ES-I3 (cell line): ENCODE data around the gene SLC6A17.

Experiments
- H3K36me3 ChIP-seq: 2 replicates; pipeline ENCODE4 v1.6.1; 2013; ENCODE audit warnings: mild to moderate bottlenecking, low read length, control low read depth, moderate library complexity; ENCODE audit not compliant: insufficient read depth
- H3K4me1 ChIP-seq: 2 replicates; pipeline ENCODE4 v1.6.1; 2013; ENCODE audit warnings: mild to moderate bottlenecking, control low read depth, low read length; ENCODE audit not compliant: insufficient read depth
- H3K9ac ChIP-seq: 2 replicates; pipeline ENCODE4 v1.6.1; 2013; ENCODE audit warnings: low read depth, mild to moderate bottlenecking, low read length, moderate library complexity
- H3K9me3 ChIP-seq: 2 replicates; pipeline ENCODE4 v1.6.1; 2013; ENCODE audit warnings: mild to moderate bottlenecking, low read length, moderate library complexity; ENCODE audit not compliant: control insufficient read depth, insufficient read depth

Gene SLC6A17

DNA sequence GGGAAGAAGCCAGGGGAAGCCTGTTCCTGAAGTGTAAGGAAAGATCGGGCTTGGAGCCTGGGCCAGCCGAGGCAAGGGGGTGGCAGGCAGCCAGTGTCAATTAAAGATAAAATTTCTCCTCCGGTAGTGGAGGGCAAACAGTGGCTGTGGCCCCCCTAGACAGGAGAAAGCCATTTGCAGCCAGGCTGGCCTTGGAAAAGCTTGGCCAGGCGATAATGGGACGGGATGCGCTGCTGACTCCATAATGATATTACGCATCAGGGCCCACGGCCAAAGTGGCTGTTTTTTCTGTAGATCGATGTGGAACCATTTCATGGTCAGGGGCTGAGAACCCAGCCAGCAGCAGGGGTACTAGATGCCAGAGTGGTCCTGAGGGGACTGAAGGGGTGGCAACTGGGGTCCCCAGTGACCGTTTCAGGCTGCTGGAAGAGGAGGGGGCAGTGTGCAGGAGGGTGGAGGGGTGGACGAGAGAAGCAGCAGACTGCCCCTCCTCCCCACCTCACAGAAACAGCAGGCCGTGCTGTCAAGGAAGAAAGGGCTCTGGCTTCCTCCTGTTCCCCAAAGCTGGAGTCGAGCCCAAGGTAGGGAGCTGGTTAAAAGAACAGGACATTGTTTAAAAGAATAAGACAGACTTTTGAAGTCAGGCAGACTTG is 85.0 kb downstream of the SLC6A17 start:
- Histone ChIP-seq H3K9me3 (no peaks in the 10 kb centered on the region), H3K36me3 (no peaks in the 10 kb centered on the region), H3K4me1 (peaks cover 3% of the 10 kb centered on the region; the same call in 1 of the 2 replicates), H3K9ac (no peak overlapping the region)

DNA sequence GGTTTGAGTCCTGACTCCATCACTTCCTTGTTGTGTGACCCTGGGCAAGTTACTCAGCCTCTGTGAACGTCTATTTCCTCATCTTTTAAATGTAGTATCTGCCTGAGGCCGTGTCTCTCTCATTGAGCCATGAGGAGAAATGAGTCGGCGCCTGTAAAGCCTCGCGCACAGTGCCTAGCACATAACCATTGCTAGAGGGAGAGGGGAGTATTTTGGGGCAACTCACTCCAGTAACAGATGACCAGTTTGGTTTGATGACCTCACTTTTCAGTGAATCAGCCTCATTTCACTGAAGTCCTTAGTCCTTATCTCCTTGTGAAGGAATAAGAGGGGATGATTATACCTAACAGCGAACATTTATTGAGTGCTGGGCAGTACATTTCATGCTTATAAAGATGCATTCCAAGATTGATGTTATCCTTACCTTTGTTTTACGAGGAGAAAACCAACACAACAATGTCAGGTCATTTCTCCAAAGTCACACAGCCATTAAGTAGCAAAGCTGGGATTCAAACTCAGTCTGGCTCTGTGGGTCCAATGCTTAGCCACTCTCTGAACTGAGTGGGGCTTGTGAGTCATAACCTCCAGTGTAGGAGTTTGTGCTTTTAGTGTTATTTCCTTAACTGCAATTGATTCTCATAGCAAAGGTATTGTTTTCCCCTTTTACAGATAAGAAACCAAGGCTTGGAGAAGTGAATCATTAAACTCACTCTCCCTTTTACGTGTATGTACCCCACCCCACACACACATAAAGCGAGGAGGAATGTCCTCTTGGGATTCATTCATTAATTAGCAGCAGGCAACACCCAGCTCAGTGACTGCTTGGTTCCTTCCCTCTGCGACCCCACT is 85.8 kb downstream of the SLC6A17 start:
- Histone ChIP-seq H3K9ac (no peak overlapping the region), H3K9me3 (no peaks in the 10 kb centered on the region), H3K36me3 (no peaks in the 10 kb centered on the region), H3K4me1 (peaks cover 3% of the 10 kb centered on the region; the same call in 1 of the 2 replicates)

DNA sequence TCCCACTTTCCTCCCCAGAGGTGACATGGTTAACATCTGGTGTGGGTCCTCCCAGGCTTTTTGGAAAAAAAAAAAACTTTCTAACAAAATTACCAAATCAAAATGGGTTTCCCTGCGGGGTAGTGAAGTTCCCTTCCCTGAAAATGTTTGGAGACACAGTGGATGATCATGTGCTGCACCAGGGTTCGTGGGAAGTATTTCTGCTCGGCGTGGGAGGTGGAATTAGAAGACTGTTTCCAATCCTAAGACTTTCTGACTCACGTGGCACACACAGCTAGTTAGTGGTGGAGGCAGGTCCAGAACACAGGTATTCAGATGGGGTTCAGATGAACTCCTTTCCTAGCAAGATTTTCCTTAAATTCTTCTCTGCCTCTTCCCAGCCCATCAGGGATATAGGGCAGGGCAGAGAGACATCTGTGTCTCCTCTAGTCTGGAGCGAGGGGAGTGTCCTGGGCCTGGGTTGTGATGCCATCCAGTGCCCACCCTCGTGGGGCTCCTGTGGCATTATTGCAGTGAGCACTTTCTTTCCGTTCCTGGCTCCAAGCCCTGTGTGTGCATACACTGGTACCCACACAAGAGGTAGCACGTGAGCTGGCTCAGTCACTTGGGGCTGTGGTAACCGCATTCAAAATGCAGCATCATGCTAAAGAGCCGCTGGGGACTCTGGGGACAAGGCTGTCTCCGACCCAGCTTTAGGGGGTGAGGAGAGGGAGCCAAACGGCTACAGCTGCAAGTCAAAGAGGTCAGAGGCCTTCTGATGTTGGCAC is 87.3 kb downstream of the SLC6A17 start:
- Histone ChIP-seq H3K36me3 (no peaks in the 10 kb centered on the region), H3K9me3 (no peaks in the 10 kb centered on the region), H3K9ac (no peak overlapping the region), H3K4me1 (peaks cover 14% of the 10 kb centered on the region)

DNA sequence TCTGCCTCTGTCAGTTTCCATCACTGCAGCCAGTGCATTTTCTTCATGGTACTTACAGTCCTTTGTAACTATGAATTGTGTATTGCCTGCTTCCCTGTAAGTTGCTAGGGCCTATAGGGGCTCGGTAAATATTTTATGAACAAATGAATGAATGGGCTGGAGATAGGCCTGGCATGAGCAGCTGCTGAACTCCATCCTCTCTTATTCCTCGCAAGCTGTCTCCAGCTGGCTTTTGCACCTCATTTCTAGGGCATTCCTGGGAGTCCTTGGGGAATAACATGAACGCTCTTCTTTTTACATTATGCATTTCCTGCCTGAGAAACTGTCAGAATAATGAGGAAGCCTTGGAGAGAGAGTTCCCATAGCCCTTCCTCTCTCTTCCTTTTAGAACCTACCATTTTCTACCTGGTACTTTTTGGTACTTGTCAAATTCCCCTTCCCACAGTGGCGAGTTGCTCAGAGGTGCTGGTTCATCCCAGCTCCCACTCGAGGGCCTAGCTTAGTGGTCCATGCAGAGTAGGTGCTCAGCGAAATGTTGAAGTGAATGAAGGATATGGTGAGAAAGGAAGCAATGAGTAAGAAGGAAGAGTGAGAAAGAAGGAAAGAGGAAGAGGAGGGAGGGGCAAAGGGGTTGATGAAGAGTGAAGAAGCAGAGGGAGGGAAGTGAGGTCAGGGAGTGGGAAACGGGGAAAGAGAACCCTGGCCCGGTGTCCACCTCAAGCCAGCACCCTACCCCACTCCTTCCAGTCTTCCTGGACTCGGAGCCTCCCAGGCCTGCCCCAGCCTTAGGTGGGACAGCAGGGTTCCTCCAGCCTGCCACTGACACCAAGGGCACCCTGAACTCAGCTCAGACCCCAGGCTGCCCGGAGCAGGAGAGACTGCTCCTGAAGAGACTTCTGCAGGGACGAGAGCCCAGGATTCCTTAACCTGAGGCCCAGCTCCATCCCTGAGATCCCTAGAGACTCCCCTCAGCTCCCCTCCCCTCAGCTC is 89.4 kb downstream of the SLC6A17 start:
- no peaks in the 10 kb centered on the region for H3K36me3 ChIP-seq
- no peak overlapping the region for H3K9ac ChIP-seq
- peaks cover 24% of the 10 kb centered on the region for H3K4me1 ChIP-seq
- H3K9me3 ChIP-seq = no peaks in the 10 kb centered on the region

DNA sequence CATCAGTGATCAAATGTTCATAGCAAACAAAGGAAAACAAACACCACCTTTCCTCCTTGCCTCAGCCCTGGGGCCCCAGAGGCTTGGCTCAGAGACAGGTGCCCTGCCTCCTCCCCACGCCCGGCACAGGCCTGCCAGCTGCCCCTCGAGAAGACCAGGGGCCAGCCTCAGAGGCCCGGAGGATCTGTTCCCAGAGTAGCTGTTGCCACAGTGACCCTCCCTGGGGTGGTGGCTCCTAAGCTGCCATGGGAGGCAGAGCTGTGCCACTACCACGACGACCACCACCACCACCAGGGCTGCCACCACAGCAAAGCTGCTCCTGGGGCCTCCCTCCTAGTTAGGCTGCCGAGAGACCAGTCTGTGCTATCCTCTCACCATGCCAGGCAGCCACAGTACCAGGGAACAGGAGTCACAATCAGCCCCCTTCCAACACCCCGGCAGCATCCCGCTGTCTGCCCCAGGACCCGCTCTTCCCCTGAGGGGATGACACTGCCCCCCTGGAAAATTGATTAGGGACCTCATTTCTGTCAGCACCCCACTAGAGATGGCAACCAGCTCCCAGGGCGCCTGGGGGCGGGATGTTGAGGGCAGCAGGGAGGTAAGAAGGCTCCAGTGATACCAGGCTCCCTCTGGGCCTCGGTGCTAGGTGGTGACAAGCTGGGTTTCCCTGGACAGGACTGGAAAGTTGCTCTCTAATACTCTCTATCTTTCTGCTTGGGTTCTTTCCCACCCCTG is 90.3 kb downstream of the SLC6A17 start:
- Histone ChIP-seq H3K36me3 (no peaks in the 10 kb centered on the region), H3K9me3 (no peaks in the 10 kb centered on the region), H3K4me1 (peaks cover 23% of the 10 kb centered on the region), H3K9ac (no peak overlapping the region)

DNA sequence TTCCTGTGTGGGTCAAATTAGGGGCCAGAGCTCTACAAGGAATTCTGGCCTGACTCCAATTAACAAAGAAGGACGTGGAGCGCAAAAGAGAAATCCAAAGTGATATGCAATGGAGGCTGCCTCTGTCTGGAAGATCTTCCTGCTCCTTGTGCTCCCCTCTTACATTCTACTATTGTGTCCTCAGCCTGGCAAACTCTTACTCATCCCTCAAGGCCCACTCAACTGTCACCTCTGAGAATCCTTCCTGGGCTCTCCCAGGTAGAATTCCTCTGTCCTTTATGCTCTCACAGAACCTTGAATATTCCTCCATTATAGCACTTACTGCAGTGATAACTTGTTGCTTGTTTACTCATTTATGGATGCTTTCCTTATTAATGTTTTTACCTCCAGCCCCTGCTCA is 91.2 kb downstream of the SLC6A17 start:
- H3K9ac ChIP-seq = no peak overlapping the region
- H3K9me3 ChIP-seq = no peaks in the 10 kb centered on the region
- H3K36me3 ChIP-seq = no peaks in the 10 kb centered on the region
- H3K4me1 ChIP-seq = peaks cover 23% of the 10 kb centered on the region

DNA sequence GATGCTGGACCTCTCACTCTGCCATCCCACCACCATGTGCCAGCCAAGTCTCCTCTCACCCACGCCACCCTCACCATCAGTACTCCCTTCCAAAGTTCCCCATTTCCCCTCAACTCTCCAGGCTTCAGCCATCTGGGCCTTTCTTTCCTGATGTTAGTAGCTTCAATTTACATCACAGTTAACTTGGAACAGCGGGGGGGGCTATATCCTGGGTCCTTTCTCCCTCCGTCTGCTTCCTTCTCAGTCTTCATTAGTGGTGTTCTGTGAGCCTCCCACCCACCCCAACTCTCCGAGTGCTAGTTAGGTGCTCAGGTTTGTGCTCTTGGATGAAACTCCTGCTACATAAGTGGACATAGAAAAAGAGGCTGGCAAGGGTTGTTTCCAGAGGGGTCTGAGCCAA is 91.8 kb downstream of the SLC6A17 start:
- Histone ChIP-seq H3K9ac (no peak overlapping the region), H3K36me3 (no peaks in the 10 kb centered on the region), H3K9me3 (no peaks in the 10 kb centered on the region), H3K4me1 (peaks cover 23% of the 10 kb centered on the region)

DNA sequence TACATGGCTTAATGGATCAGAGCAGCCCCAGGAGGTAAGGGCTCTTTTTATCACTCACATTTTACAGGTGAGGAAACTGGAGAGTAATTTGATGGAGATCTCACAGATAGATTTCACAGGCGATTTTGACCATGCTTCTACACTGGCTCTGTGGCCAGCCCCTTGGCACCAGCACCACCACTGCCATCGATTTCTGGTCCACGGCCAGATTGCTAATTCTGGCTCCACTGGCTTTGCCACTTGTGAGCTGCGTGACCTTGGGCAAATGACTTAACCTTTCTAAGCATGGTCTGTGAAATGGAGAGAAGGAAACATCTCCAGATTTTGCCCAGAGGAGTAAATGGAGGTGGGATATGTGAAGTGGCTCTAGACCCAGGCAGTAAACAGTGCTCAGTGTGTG is 92.4 kb downstream of the SLC6A17 start:
- H3K9me3 ChIP-seq = no peaks in the 10 kb centered on the region
- no peaks in the 10 kb centered on the region for H3K36me3 ChIP-seq
- H3K4me1 ChIP-seq = peaks cover 23% of the 10 kb centered on the region
- no peak overlapping the region for H3K9ac ChIP-seq

DNA sequence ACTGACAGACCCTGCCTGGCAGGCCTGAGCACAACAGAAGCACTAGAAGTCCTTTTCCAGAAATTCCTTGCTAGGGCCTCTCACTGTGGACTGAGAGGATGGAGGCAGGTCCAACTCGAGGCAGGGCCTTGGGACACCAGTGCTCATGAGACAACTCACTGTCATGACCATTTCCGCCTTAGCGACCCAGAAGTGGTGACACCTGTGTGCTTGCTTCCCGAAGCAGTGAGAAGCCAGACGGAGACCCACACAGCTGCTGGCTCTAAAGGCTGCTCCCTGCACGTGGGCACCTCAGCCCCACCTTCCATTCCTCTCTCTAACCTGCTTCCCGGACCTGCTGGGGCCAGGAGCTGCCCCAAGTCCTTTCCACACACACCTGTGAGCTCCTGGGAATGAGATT is 92.9 kb downstream of the SLC6A17 start:
- H3K9ac ChIP-seq = no peak overlapping the region
- no peaks in the 10 kb centered on the region for H3K9me3 ChIP-seq
- H3K4me1 ChIP-seq = peaks cover 23% of the 10 kb centered on the region
- H3K36me3 ChIP-seq = no peaks in the 10 kb centered on the region

DNA sequence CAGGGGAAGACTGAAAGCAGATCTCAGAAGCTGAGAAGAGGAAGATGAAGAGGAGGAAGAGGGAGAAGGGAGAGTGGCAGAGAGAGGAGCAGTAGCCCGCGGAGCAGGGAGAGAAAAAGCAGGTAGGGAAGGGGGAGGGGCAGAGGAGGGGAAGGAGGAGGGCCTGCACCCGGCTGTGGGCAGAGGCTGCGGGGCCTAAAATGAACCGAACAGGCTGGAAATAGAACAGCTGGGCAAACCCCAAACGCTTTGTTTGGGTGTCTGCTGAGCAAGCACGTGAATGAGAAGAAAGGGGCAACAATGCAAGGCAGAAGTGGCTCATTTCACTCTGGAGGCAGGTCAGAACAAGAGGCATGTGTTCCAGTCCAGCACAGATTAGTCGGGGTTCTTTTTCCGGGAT is 93.3 kb downstream of the SLC6A17 start:
- H3K9me3 ChIP-seq = no peaks in the 10 kb centered on the region
- H3K4me1 ChIP-seq = peaks cover 23% of the 10 kb centered on the region
- no peak overlapping the region for H3K9ac ChIP-seq
- no peaks in the 10 kb centered on the region for H3K36me3 ChIP-seq

DNA sequence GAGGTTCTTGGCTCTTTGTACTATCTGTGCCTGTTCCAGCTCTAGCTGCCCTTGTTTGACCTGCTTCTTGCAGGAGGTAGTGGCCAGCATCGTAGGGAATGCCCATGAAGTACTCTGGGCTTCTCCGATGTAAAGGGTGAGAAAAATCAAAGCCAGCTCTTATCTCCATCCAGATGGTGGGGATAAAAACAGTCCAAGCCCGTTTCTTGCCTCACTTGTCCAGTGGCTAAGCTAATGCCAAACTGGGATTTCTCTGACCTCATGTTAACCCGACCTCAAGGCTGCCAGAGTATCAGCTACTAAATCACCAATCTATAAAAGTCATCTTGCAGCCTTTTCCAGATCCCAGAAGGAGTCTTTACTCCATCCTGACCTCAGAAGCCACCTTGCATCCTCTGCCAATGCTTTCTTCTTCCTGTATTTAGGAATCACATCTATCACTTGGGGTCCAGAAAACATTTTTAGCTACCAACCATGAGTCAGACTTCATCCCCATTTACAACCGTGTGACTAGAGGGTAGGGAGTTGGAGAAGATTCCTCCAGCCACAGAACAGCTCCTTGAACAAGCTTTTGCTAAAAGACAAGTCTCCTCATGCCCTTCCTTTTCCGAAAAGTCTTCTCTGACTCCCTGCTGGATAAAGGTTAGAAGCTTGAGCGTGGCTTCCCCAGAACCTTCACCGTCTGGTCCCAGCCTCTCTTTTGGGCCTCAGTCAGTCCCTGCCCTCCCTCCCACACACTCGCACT is 95.8 kb downstream of the SLC6A17 start:
- Histone ChIP-seq H3K9me3 (no peaks in the 10 kb centered on the region), H3K9ac (no peak overlapping the region), H3K4me1 (peaks cover 23% of the 10 kb centered on the region), H3K36me3 (no peaks in the 10 kb centered on the region)

DNA sequence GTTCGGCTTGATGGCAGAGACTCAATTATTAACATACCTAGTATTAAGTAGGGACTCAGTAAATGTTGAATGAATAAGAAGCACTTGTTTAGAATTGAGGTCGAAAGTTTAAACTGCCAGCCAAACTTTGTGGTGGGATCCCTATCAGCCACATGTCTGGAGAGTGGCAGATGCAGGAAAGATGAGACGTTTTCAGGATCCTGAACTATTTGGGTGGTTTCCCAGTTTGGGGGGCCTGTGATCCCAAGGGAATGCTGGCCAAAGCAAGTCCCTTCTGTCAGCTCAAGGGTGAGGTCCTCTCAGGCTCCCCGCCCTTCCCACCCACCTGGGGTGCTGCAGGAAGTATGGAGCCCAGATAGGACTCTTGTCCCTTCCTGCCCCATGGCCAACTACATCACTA is 98.5 kb downstream of the SLC6A17 start:
- no peaks in the 10 kb centered on the region for H3K36me3 ChIP-seq

DNA sequence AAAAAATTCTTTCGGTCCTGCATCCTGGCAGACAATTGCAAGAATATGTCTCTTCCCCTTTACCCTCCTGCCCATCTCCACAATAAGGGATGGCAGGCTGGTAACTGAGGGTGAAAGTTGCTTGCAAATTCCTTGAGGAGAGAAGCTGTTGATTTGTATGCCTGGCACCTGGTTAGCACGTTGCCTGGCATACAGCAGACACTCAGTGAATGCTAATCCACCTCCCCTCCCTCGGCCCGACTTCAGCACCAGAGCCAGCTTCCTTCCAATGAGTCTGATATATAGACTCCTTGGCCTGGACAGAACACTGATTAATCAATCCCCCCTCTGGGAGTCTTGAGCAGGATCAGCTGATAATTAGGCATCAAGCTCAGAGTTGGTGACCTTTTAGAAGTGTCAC is 99.0 kb downstream of the SLC6A17 start:
- no peaks in the 10 kb centered on the region for H3K9me3 ChIP-seq
- no peaks in the 10 kb centered on the region for H3K4me1 ChIP-seq
- no peaks in the 10 kb centered on the region for H3K36me3 ChIP-seq
- no peak overlapping the region for H3K9ac ChIP-seq

More for the DNA sequence above, 98.5 kb downstream of the SLC6A17 start:
- no peak overlapping the region for H3K9ac ChIP-seq
- H3K9me3 ChIP-seq = no peaks in the 10 kb centered on the region
- H3K4me1 ChIP-seq = 0 out of 2 replicates have a peak, but pooled peaks cover 2% of the 10 kb centered on the region
